ENCODE data around the gene DLG2.
A peak's percentile ranks its signal among the peaks of the same experiment; 100 is the strongest.

Gene DLG2

GRCh38 chr11:84836371-84836770 is 790.8 kb downstream of the DLG2 start:
- H3K4me3 ChIP-seq (ENCODE audit: low read length), result no peak overlapping the region

GRCh38 chr11:84833488-84834088 is 793.6 kb downstream of the DLG2 start:
- H4K20me1 ChIP-seq (ENCODE audit: control insufficient read depth, insufficient read depth, low read depth, low read length), result no peaks in the 10 kb centered on the region
- peaks cover 14% of the 10 kb centered on the region for H3K4me1 ChIP-seq (ENCODE audit: control insufficient read depth, low read length)
- no peak overlapping the region for H3K4me3 ChIP-seq (ENCODE audit: low read length)
- TF ChIP-seq EZH2phosphoT487 (IDR thresholded peaks at IDR 0.05; ENCODE audit: borderline replicate concordance, low read length), result no peak
- TF ChIP-seq CTCF (IDR thresholded peaks at IDR 0.05; ENCODE audit: low read depth, low read length, poor library complexity, severe bottlenecking), result no peak
- no peaks in the 10 kb centered on the region for H3K79me2 ChIP-seq (ENCODE audit: control insufficient read depth, low read length)
- no peaks in the 10 kb centered on the region for H3K36me3 ChIP-seq (ENCODE audit: control insufficient read depth, low read length)
- H3K27ac ChIP-seq (ENCODE audit: low read depth, low read length), result no peak overlapping the region
- H3F3A ChIP-seq (ENCODE audit: control insufficient read depth, insufficient read depth), result no peaks in the 10 kb centered on the region
- H3K9me2 ChIP-seq (replicated peaks; ENCODE audit: control insufficient read depth, low read length), result no peaks in the 10 kb centered on the region
- H3K27me3 ChIP-seq (ENCODE audit: control insufficient read depth, low read length), result no peaks in the 10 kb centered on the region
- no peak overlapping the region for H3K4me2 ChIP-seq (ENCODE audit: low read length)
- H3K9me3 ChIP-seq (ENCODE audit: control insufficient read depth, insufficient read depth, low read length), result no peaks in the 10 kb centered on the region

More at GRCh38 chr11:84836371-84836770, 790.8 kb downstream of the DLG2 start:
- no peaks in the 10 kb centered on the region for H3K9me2 ChIP-seq (replicated peaks; ENCODE audit: control insufficient read depth, low read length)
- no peak for TF ChIP-seq EZH2phosphoT487 (IDR thresholded peaks at IDR 0.05; ENCODE audit: borderline replicate concordance, low read length)
- TF ChIP-seq CTCF (IDR thresholded peaks at IDR 0.05; ENCODE audit: low read depth, low read length, poor library complexity, severe bottlenecking), result no peak
- H4K20me1 ChIP-seq (ENCODE audit: control insufficient read depth, insufficient read depth, low read depth, low read length), result no peaks in the 10 kb centered on the region
- no peaks in the 10 kb centered on the region for H3K36me3 ChIP-seq (ENCODE audit: control insufficient read depth, low read length)
- no peak overlapping the region for H3K4me2 ChIP-seq (ENCODE audit: low read length)
- H3F3A ChIP-seq (ENCODE audit: control insufficient read depth, insufficient read depth), result no peaks in the 10 kb centered on the region
- H3K79me2 ChIP-seq (ENCODE audit: control insufficient read depth, low read length), result no peaks in the 10 kb centered on the region
- no peaks in the 10 kb centered on the region for H3K4me1 ChIP-seq (ENCODE audit: control insufficient read depth, low read length)
- no peaks in the 10 kb centered on the region for H3K9me3 ChIP-seq (ENCODE audit: control insufficient read depth, insufficient read depth, low read length)
- H3K27me3 ChIP-seq (ENCODE audit: control insufficient read depth, low read length), result no peaks in the 10 kb centered on the region
- no peak overlapping the region for H3K27ac ChIP-seq (ENCODE audit: low read depth, low read length)

GRCh38 chr11:84830372-84830771 is 796.8 kb downstream of the DLG2 start:
- no peak overlapping the region for H3K27ac ChIP-seq (ENCODE audit: low read depth, low read length)
- no peak for TF ChIP-seq EZH2phosphoT487 (IDR thresholded peaks at IDR 0.05; ENCODE audit: borderline replicate concordance, low read length)
- no peak for TF ChIP-seq CTCF (IDR thresholded peaks at IDR 0.05; ENCODE audit: low read depth, low read length, poor library complexity, severe bottlenecking)
- H3K27me3 ChIP-seq (ENCODE audit: control insufficient read depth, low read length), result no peaks in the 10 kb centered on the region
- no peaks in the 10 kb centered on the region for H4K20me1 ChIP-seq (ENCODE audit: control insufficient read depth, insufficient read depth, low read depth, low read length)
- no peaks in the 10 kb centered on the region for H3K9me3 ChIP-seq (ENCODE audit: control insufficient read depth, insufficient read depth, low read length)
- no peaks in the 10 kb centered on the region for H3K36me3 ChIP-seq (ENCODE audit: control insufficient read depth, low read length)
- H3K4me2 ChIP-seq (ENCODE audit: low read length), result peak overlapping the region; percentile 6
- no peaks in the 10 kb centered on the region for H3K79me2 ChIP-seq (ENCODE audit: control insufficient read depth, low read length)
- H3K9me2 ChIP-seq (replicated peaks; ENCODE audit: control insufficient read depth, low read length), result no peaks in the 10 kb centered on the region
- H3F3A ChIP-seq (ENCODE audit: control insufficient read depth, insufficient read depth), result no peaks in the 10 kb centered on the region
- no peak overlapping the region for H3K4me3 ChIP-seq (ENCODE audit: low read length)
- H3K4me1 ChIP-seq (ENCODE audit: control insufficient read depth, low read length), result peaks cover 14% of the 10 kb centered on the region

Measured in DOHH2 (cell line).